Body of pancreas (tissue), 4 donors: Measurements from ENCODE around the gene PROM2. TPM values are rescaled to one million over a fixed set of nuclear protein-coding genes. Genes with fewer than 3 reads are reported as not detected.

Experiments used
- ATAC-seq: fragments of 150-250 bp; one replicate; pipeline ENCODE4 v1.9.1; 2016
- DNase-seq, 4 donors: peaks; one replicate each; pipeline ENCODE4 v3.0.0-alpha.2; 2019
- H3K27ac ChIP-seq, 4 donors: fragments of 200-600 bp; sonication (generic); 1 replicate in 3 of 4; 2 replicates in 1 of 4; pipeline versions ENCODE4 v1.5.1 to v1.6.1; 2016 to 2019; ENCODE audit warnings: mild to moderate bottlenecking in 1 of 4, mixed read lengths in 1 of 4, moderate library complexity in 1 of 4
- H3K27me3 ChIP-seq, 2 donors: fragments of 200-600 bp; sonication (generic); one replicate each; pipeline ENCODE4 v1.6.0; 2016; ENCODE audit warnings: mild to moderate bottlenecking in 1 of 2
- H3K36me3 ChIP-seq, 2 donors: fragments of 200-600 bp; sonication (generic); replicated peaks in 1 of 2; 2 replicates each; pipeline ENCODE4 v1.5.1; 2016; ENCODE audit warnings: low read depth in 2 of 2; ENCODE audit not compliant: insufficient read depth in 1 of 2
- H3K4me1 ChIP-seq: fragments of 200-600 bp; sonication (generic); one replicate; pipeline ENCODE4 v1.6.0; 2016
- H3K4me3 ChIP-seq, 2 donors: fragments of 200-600 bp; sonication (generic); 1 replicate in 1 of 2; 2 replicates in 1 of 2; pipeline ENCODE4 v1.5.1; 2016 to 2019
- H3K9me3 ChIP-seq, 3 donors: fragments of 200-600 bp; sonication (generic); 1 replicate in 2 of 3; 2 replicates in 1 of 3; pipeline ENCODE4 v1.5.1; 2016
- CTCF ChIP-seq, 7 experiments: fragments of 450-650 bp in 4 of 7; fragments of 200-600 bp in 3 of 7; sonication (generic) in 3 of 7; IDR thresholded peaks; one replicate each; pipeline ENCODE4 v1.5.1; 2016 to 2019; ENCODE audit warnings: antibody characterized with exemption in 7 of 7
- POLR2A ChIP-seq, 3 donors: fragments of 450-650 bp; IDR thresholded peaks; one replicate each; pipeline ENCODE4 v1.6.1; 2016; ENCODE audit warnings: antibody characterized with exemption in 3 of 3, mild to moderate bottlenecking in 2 of 3
- WGBS, 2 donors: methylation state at CpG; one replicate each; pipeline ENCODE4 v1.1.5; 2017; 5-methylcytosine and 5-hydroxymethylcytosine counted together
- intact Hi-C: fragments of 100-400 bp; cut with DNase I; formaldehyde crosslinking; loops from one replicate; pipeline ENCODE4 v1.15.1; 2023
- total RNA-seq, 2 donors: library from RNA; depleted of rRNA; stranded (reverse); fragments of >200 nt; gene quantifications; one replicate each; pipeline ENCODE4 v1.1.0, GENCODE V29; 2016

Gene PROM2
- total RNA-seq, 2 donors from 2014 or later, result 17.6 to 31.6 TPM

GRCh38 chr2:95320344-95320712 lies 46.1 kb downstream of the PROM2 start:
- ATAC-seq (no peak), DNase-seq (no peak)
- Histone ChIP-seq H3K36me3 (no peaks in the 10 kb centered on the region), H3K27ac (no peak overlapping the region), H3K27me3 (no peaks in the 10 kb centered on the region), H3K9me3 (no peaks in the 10 kb centered on the region), H3K4me3 (no peak overlapping the region), H3K4me1 (no peaks in the 10 kb centered on the region)
- TF ChIP-seq POLR2A (IDR thresholded peaks at IDR 0.05) (no peak), CTCF (IDR thresholded peaks at IDR 0.05) (no peak)
- 70 to 71% methylated on average over 8 to 11 of the region's 11 CpGs for WGBS, 2 donors
- intact Hi-C loops, result no loop called here

GRCh38 chr2:95320986-95321767 lies 46.9 kb downstream of the PROM2 start:
- Histone ChIP-seq H3K27me3 (no peaks in the 10 kb centered on the region), H3K4me3 (no peak overlapping the region), H3K27ac (no peak overlapping the region), H3K9me3 (no peaks in the 10 kb centered on the region), H3K4me1 (no peaks in the 10 kb centered on the region), H3K36me3 (no peaks in the 10 kb centered on the region)
- no peak for DNase-seq
- no peak for ATAC-seq
- WGBS, 2 donors, result 82 to 84% methylated on average over 14 to 17 of the region's 18 CpGs
- intact Hi-C loops, result no loop called here
- TF ChIP-seq POLR2A (IDR thresholded peaks at IDR 0.05) (no peak), CTCF (IDR thresholded peaks at IDR 0.05) (no peak)

GRCh38 chr2:95323347-95324155 lies 49.3 kb downstream of the PROM2 start:
- TF ChIP-seq CTCF (IDR thresholded peaks at IDR 0.05), result peak in 6 of 7 experiments; percentile 27 to 54 (median 44)
- TF ChIP-seq POLR2A (IDR thresholded peaks at IDR 0.05), result no peak
- no peak overlapping the region for H3K4me3 ChIP-seq
- intact Hi-C loops, result no loop called here
- peak in 3 of 4 donors; percentile 20 to 54 (median 41) for DNase-seq
- H3K27ac ChIP-seq, result no peak overlapping the region
- WGBS, 2 donors, result 54 to 68% methylated on average over 17 to 26 of the region's 26 CpGs
- ATAC-seq, result peak; percentile 57
- H3K9me3 ChIP-seq, result no peaks in the 10 kb centered on the region
- H3K36me3 ChIP-seq, result no peaks in the 10 kb centered on the region
- H3K27me3 ChIP-seq, result no peaks in the 10 kb centered on the region
- H3K4me1 ChIP-seq, result no peaks in the 10 kb centered on the region

- no peaks in the 10 kb centered on the region for H3K36me3 ChIP-seq
- no peaks in the 10 kb centered on the region for H3K27me3 ChIP-seq
- no peaks in the 10 kb centered on the region for H3K9me3 ChIP-seq
- TF ChIP-seq CTCF (IDR thresholded peaks at IDR 0.05) (no peak), POLR2A (IDR thresholded peaks at IDR 0.05) (no peak)
- 84 to 91% methylated on average over 13 of the region's 13 CpGs for WGBS, 2 donors
- no peak overlapping the region for H3K27ac ChIP-seq
- ATAC-seq, result no peak
- no peak for DNase-seq
- H3K4me3 ChIP-seq, result no peak overlapping the region
- H3K4me1 ChIP-seq, result no peaks in the 10 kb centered on the region
- intact Hi-C loops, result no loop called here
These were observed 50.8 kb downstream of the PROM2 start for GRCh38 chr2:95325026-95325425.
